Endothelial cell (in vitro differentiated cells): ENCODE results near the gene CDK14. TPM values are rescaled to one million over a fixed set of nuclear protein-coding genes. Genes with fewer than 3 reads are reported as not detected.
A peak's percentile ranks its signal among the peaks of the same experiment; 100 is the strongest.

Experiments used
- DNase-seq: peaks from one replicate; pipeline ENCODE4 v3.0.0; 2021; ENCODE audit warnings: low spot score
- H3K27ac Mint-ChIP-seq: one replicate; pipeline ENCODE4 v1.8.0; 2021; ENCODE audit warnings: mixed read lengths, inconsistent platforms; ENCODE audit not compliant: unreplicated experiment
- H3K27me3 Mint-ChIP-seq: one replicate; pipeline ENCODE4 v1.8.0; 2021; ENCODE audit warnings: mild to moderate bottlenecking, moderate library complexity, mixed read lengths, inconsistent platforms; ENCODE audit not compliant: unreplicated experiment
- H3K36me3 Mint-ChIP-seq: one replicate; pipeline ENCODE4 v1.8.0; 2021; ENCODE audit warnings: mild to moderate bottlenecking, low read depth, mixed read lengths, inconsistent platforms; ENCODE audit not compliant: unreplicated experiment
- H3K4me1 Mint-ChIP-seq: one replicate; pipeline ENCODE4 v1.8.0; 2021; ENCODE audit warnings: mild to moderate bottlenecking, mixed read lengths, inconsistent platforms; ENCODE audit not compliant: unreplicated experiment
- H3K4me3 Mint-ChIP-seq: one replicate; pipeline ENCODE4 v1.8.0; 2021; ENCODE audit warnings: mild to moderate bottlenecking, mixed read lengths, inconsistent platforms; ENCODE audit not compliant: unreplicated experiment
- H3K9me3 Mint-ChIP-seq: one replicate; pipeline ENCODE4 v1.8.0; 2021; ENCODE audit warnings: mixed read lengths, inconsistent platforms; ENCODE audit not compliant: unreplicated experiment
- CTCF ChIP-seq: fragments of 200-600 bp; sonication (generic); IDR thresholded peaks from one replicate; pipeline ENCODE4 v1.5.0; 2021; ENCODE audit warnings: antibody characterized with exemption; ENCODE audit not compliant: unreplicated experiment
- total RNA-seq: library from RNA; stranded (reverse); fragmentation: NEBNext Ultra II Directional; extraction: Animal tissue kit (Norgen Biotek cat#: 25700); gene quantifications from one replicate; pipeline ENCODE4 v1.2.1, GENCODE V29; 2021; ENCODE audit not compliant: unreplicated experiment

CDK14 gene
- total RNA-seq, 1 donor from 2014 or later, result 30.2 TPM

GRCh38 chr7:90824386-90825307 lies 228.5 kb downstream of the CDK14 start:
- Mint-ChIP-seq H3K4me3 (no peak overlapping the region), H3K27me3 (peaks cover 2% of the 10 kb centered on the region), H3K9me3 (no peaks in the 10 kb centered on the region), H3K4me1 (no peaks in the 10 kb centered on the region), H3K27ac (no peak overlapping the region), H3K36me3 (peaks cover 10% of the 10 kb centered on the region)
- DNase-seq, result no peak
- no peak for TF ChIP-seq CTCF

GRCh38 chr7:90825779-90826178 lies 229.7 kb downstream of the CDK14 start:
- H3K4me1 Mint-ChIP-seq, result no peaks in the 10 kb centered on the region
- H3K27me3 Mint-ChIP-seq, result peaks cover 2% of the 10 kb centered on the region
- H3K4me3 Mint-ChIP-seq, result no peak overlapping the region
- H3K36me3 Mint-ChIP-seq, result peaks cover 15% of the 10 kb centered on the region
- no peak for DNase-seq
- TF ChIP-seq CTCF, result no peak
- no peak overlapping the region for H3K27ac Mint-ChIP-seq
- peaks cover 4% of the 10 kb centered on the region for H3K9me3 Mint-ChIP-seq

GRCh38 chr7:90828601-90829000 lies 232.5 kb downstream of the CDK14 start:
- Mint-ChIP-seq H3K36me3 (peaks cover 15% of the 10 kb centered on the region), H3K27ac (no peak overlapping the region), H3K9me3 (peaks cover 4% of the 10 kb centered on the region), H3K4me3 (no peak overlapping the region), H3K27me3 (peaks cover 2% of the 10 kb centered on the region), H3K4me1 (no peaks in the 10 kb centered on the region)
- no peak for DNase-seq
- TF ChIP-seq CTCF, result no peak

GRCh38 chr7:90830308-90830707 lies 234.2 kb downstream of the CDK14 start:
- Mint-ChIP-seq H3K27me3 (peaks cover 2% of the 10 kb centered on the region), H3K9me3 (peaks cover 4% of the 10 kb centered on the region), H3K4me3 (peak overlapping the region; percentile 66), H3K4me1 (peaks cover 7% of the 10 kb centered on the region), H3K27ac (no peak overlapping the region), H3K36me3 (peaks cover 15% of the 10 kb centered on the region)
- no peak for TF ChIP-seq CTCF
- no peak for DNase-seq

GRCh38 chr7:90832726-90833125 lies 236.6 kb downstream of the CDK14 start:
- H3K27ac Mint-ChIP-seq, result no peak overlapping the region
- DNase-seq, result no peak
- no peak for TF ChIP-seq CTCF
- H3K27me3 Mint-ChIP-seq, result peaks cover 2% of the 10 kb centered on the region
- H3K36me3 Mint-ChIP-seq, result peaks cover 18% of the 10 kb centered on the region
- H3K4me3 Mint-ChIP-seq, result no peak overlapping the region
- H3K9me3 Mint-ChIP-seq, result peaks cover 4% of the 10 kb centered on the region
- H3K4me1 Mint-ChIP-seq, result peaks cover 7% of the 10 kb centered on the region
